Effector CD8-positive, alpha-beta T cell (primary cell): ENCODE results near the gene PFKFB2.

Source experiments
- DNase-seq: peaks from one replicate; lab custom pipeline; 2025; lab: John Stamatoyannopoulos, UW

PFKFB2 gene

GRCh38 chr1:207089627-207090355 is 36.7 kb downstream of the PFKFB2 start:
- DNase-seq = no peak

GRCh38 chr1:207091200-207091908 is 38.3 kb downstream of the PFKFB2 start:
- no peak for DNase-seq

- no peak for DNase-seq
Measured at GRCh38 chr1:207093944-207094343, 40.9 kb downstream of the PFKFB2 start.

GRCh38 chr1:207097871-207098324 is 44.8 kb downstream of the PFKFB2 start:
- no peak for DNase-seq

GRCh38 chr1:207101720-207102119 is 48.6 kb downstream of the PFKFB2 start:
- DNase-seq = no peak

- no peak for DNase-seq
Measured at GRCh38 chr1:207102146-207102545, 49.1 kb downstream of the PFKFB2 start.

- no peak for DNase-seq
Measured at GRCh38 chr1:207102659-207103058, 49.6 kb downstream of the PFKFB2 start.

- no peak for DNase-seq
Measured at GRCh38 chr1:207103892-207104373, 50.9 kb downstream of the PFKFB2 start, which contains the start of gene C4BPA. TSS of gene C4BPA (plus strand) at chr1:207104233. CDS start at chr1:207113026, 8,793 bp downstream.

GRCh38 chr1:207109004-207109403 is 55.9 kb downstream of the PFKFB2 start:
- no peak for DNase-seq

- no peak for DNase-seq
Measured at GRCh38 chr1:207112616-207113296, 59.7 kb downstream of the PFKFB2 start.

GRCh38 chr1:207115269-207115668 is 62.2 kb downstream of the PFKFB2 start:
- no peak for DNase-seq

- DNase-seq = no peak
Measured at GRCh38 chr1:207124389-207124788, 71.3 kb downstream of the PFKFB2 start.

GRCh38 chr1:207128336-207128921 is 75.4 kb downstream of the PFKFB2 start:
- no peak for DNase-seq

GRCh38 chr1:207129053-207129452 is 76.0 kb downstream of the PFKFB2 start:
- no peak for DNase-seq
